Smooth muscle cell of the pulmonary artery (primary cell): Measurements from ENCODE around the gene COX11. TPM values are rescaled to one million over a fixed set of nuclear protein-coding genes. Genes with fewer than 3 reads are reported as not detected.

Source experiments
- total RNA-seq: library from RNA; depleted of rRNA; stranded (reverse); fragments of >200 nt; gene quantifications from 2 replicates; pipeline ENCODE4 v1.2.3, GENCODE V29; 2014

COX11 gene, protein sequence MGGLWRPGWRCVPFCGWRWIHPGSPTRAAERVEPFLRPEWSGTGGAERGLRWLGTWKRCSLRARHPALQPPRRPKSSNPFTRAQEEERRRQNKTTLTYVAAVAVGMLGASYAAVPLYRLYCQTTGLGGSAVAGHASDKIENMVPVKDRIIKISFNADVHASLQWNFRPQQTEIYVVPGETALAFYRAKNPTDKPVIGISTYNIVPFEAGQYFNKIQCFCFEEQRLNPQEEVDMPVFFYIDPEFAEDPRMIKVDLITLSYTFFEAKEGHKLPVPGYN
- 55.6 and 63.1 TPM in 2 replicates for total RNA-seq

DNA sequence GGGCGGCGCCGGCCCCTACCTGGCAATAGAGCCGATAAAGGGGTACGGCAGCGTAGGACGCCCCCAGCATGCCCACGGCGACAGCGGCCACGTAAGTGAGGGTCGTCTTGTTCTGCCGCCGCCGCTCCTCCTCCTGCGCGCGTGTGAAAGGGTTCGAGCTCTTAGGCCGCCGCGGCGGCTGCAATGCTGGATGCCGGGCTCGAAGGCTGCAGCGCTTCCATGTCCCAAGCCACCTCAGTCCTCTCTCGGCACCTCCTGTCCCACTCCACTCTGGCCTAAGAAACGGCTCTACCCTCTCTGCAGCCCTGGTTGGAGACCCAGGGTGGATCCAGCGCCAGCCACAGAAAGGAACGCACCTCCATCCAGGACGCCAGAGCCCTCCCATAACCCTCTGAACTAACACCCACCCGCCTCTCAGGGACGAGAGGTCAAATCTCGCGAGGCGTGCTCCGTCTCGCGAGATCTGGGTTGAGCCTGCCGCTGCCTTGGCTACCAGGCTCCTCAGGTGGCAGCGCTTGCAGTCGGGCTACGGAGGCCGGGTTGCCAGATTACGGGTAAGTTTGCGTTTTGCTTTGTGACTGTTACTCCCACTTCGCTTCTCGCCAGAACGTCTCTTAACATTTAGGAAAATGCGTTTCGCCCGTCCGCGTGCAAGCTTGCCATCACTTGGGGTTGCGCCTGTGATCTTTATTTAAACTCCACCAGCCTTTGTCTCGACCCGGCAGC is at the start of gene COX11, which contains the start of gene STXBP4:
TSS of gene COX11 (minus strand) at position 393 of the 726 bp plus-strand sequence. CDS start at position 385, 8 bp downstream.
TSS of gene STXBP4 (plus strand) at position 504 of the 726 bp plus-strand sequence. CDS start 17,455 bp downstream, outside the sequence.

Other genes with a start within 250 kb of the COX11 start
- 18.1 and 19.0 TPM in 2 replicates for gene TOM1L1, start 67.8 kb downstream of the COX11 start, total RNA-seq
- gene STXBP4, start 111 bp upstream of the COX11 start, total RNA-seq = 10.5 and 11.5 TPM in 2 replicates